ENCODE data around the gene IFFO2. TPM values are rescaled to one million over a fixed set of nuclear protein-coding genes. Genes with fewer than 3 reads are reported as not detected.

IFFO2 gene
- total and polyA plus RNA-seq, 2 of the 8 experiments (the other 6 are each of a cell fraction or from before 2014, with no cell fraction given): 6.6 to 10.4 TPM

DNA sequence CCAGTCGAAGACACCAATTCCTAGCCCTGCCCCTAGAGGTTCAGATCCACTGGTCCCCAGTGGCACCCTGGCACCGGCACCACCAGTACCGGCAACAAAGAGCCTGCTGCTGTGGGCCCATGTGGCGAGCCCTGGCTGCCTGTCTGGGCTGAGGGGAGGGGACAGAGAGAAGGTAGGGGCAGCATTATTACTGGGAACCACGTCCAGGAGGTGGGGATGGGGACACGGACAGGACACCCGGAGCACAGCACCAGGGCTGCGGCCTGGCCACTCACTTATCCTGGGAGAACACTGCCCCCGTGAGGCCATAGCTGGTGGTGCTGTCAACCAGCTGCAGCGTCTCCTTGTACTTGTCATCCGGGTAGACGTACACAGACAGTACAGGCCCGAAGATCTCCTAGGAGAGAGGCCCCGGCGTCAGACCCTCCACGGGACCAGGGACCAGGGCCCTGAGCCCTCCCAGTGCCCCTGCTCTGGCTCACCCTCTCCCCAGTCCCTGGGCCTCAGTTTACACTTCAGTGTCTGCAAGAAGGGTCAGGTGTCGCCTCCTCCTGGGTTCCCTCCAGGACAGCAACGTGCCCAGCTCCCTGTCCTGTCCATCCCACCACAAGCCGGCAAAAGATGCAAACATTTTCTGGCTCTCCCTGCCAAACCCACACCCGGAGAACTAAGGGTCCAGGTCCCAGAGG, 81.2 kb downstream of the IFFO2 start:
- H4K91ac ChIP-seq (replicated peaks; ENCODE audit: insufficient read length, low read length): no peak overlapping the region
- TF ChIP-seq GABPA (IDR thresholded peaks at IDR 0.05; ENCODE audit: borderline replicate concordance, insufficient read depth, low read length) (0 out of 2 replicates have a peak, but pooled peaks have one; percentile 48), RAD21 (IDR thresholded peaks at IDR 0.05 in 1 of 2, conservative IDR thresholded peaks at IDR 0.05 in 1 of 2; ENCODE audit: low read depth in 2 of 2, low read length in 2 of 2) (peak; percentile 88 to 91), TBP (IDR thresholded peaks at IDR 0.05; ENCODE audit: low read depth, low read length) (0 out of 2 replicates have a peak, but pooled peaks have one; percentile 45), ZNF274 (IDR thresholded peaks at IDR 0.05; ENCODE audit: borderline replicate concordance, extremely low read depth, low read length) (no peak)
- TF ChIP-seq, protein P1, sequence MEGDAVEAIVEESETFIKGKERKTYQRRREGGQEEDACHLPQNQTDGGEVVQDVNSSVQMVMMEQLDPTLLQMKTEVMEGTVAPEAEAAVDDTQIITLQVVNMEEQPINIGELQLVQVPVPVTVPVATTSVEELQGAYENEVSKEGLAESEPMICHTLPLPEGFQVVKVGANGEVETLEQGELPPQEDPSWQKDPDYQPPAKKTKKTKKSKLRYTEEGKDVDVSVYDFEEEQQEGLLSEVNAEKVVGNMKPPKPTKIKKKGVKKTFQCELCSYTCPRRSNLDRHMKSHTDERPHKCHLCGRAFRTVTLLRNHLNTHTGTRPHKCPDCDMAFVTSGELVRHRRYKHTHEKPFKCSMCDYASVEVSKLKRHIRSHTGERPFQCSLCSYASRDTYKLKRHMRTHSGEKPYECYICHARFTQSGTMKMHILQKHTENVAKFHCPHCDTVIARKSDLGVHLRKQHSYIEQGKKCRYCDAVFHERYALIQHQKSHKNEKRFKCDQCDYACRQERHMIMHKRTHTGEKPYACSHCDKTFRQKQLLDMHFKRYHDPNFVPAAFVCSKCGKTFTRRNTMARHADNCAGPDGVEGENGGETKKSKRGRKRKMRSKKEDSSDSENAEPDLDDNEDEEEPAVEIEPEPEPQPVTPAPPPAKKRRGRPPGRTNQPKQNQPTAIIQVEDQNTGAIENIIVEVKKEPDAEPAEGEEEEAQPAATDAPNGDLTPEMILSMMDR (IDR thresholded peaks at IDR 0.05; ENCODE audit: control extremely low read depth in 1 of 3, insufficient read depth in 1 of 3, low read depth in 1 of 3, low read length in 3 of 3): peak; percentile 93 to 100 (median 97)
- POLR2A ChIA-PET (ENCODE audit: partially characterized antibody): no interaction called here

More for the DNA sequence above, 81.2 kb downstream of the IFFO2 start:
- Histone ChIP-seq H2BK5ac (ENCODE audit: low read depth, low read length) (no peak overlapping the region), H3K56ac (replicated peaks; ENCODE audit: insufficient read length, low read depth, low read length) (no peak overlapping the region), H4K8ac (ENCODE audit: extremely low read depth, insufficient read depth, low read length) (no peak overlapping the region; the same call in 1 of the 2 replicates), H3K27ac (ENCODE audit: low read depth, low read length) (no peak overlapping the region), H2BK15ac (ENCODE audit: low read length) (no peak overlapping the region), H3K14ac (ENCODE audit: insufficient read length) (no peak overlapping the region), H3K4me2 (ENCODE audit: insufficient read depth in 1 of 2, low read depth in 2 of 2, low read length in 2 of 2) (no peak overlapping the region), H4K20me1 (replicated peaks in 1 of 2; ENCODE audit: control insufficient read depth in 1 of 2, insufficient read depth in 2 of 2, low read length in 2 of 2) (peaks cover 2 to 4% of the 10 kb centered on the region in 2 experiments), H3K27me3 (replicated peaks in 1 of 4; ENCODE audit: control insufficient read depth in 3 of 4, extremely low read depth in 1 of 4, insufficient read depth in 3 of 4, low read length in 3 of 4) (no peaks in the 10 kb centered on the region), H3K23ac (ENCODE audit: insufficient read length) (no peak overlapping the region), H2BK12ac (ENCODE audit: low read depth, low read length) (no peak overlapping the region), H3K23me2 (ENCODE audit: low read depth, low read length) (no peaks in the 10 kb centered on the region), H2AFZ (ENCODE audit: low read length) (no peak overlapping the region), H3K4ac (replicated peaks; ENCODE audit: insufficient read length, low read depth, low read length) (no peak overlapping the region), H3K4me3 (ENCODE audit: extremely low read depth in 1 of 4, insufficient read depth in 2 of 4, low read depth in 3 of 4, low read length in 4 of 4) (no peak overlapping the region), H3K36me3 (ENCODE audit: control insufficient read depth in 2 of 4, insufficient read depth in 4 of 4, low read length in 3 of 4) (no peaks in the 10 kb centered on the region; a peak in 2 of 8 replicates), H4K5ac (ENCODE audit: insufficient read length, low read depth, low read length) (no peak overlapping the region), H2BK20ac (ENCODE audit: low read length) (no peak overlapping the region), H3K4me1 (replicated peaks in 1 of 4; ENCODE audit: control insufficient read depth in 3 of 4, insufficient read depth in 4 of 4, low read length in 3 of 4) (peaks cover 0 to 6% (median 4%) of the 10 kb centered on the region in 4 experiments; a peak in 4 of 7 replicates), H2AK5ac (ENCODE audit: low read depth, low read length) (no peak overlapping the region), H3K9ac (replicated peaks in 1 of 4; ENCODE audit: extremely low read depth in 1 of 4, low read depth in 3 of 4, low read length in 3 of 4) (no peak overlapping the region), H3K79me2 (ENCODE audit: control insufficient read depth in 1 of 2, insufficient read depth in 2 of 2, low read length in 2 of 2) (no peaks in the 10 kb centered on the region), H2BK120ac (replicated peaks; ENCODE audit: low read depth, low read length) (no peak overlapping the region), H3K79me1 (ENCODE audit: low read depth, low read length) (no peaks in the 10 kb centered on the region), H3K9me3 (ENCODE audit: insufficient read depth in 2 of 2, low read depth in 1 of 2, low read length in 1 of 2) (no peaks in the 10 kb centered on the region), H3K18ac (ENCODE audit: extremely low read depth, low read length) (no peak overlapping the region)
- no peak for FAIRE-seq
- WGBS, 2 experiments (ENCODE audit: extremely low coverage in 1 of 2, insufficient coverage in 1 of 2, insufficient read length in 1 of 2, insufficient replicate concordance in 2 of 2, low coverage in 1 of 2, low lambda C conversion rate in 2 of 2, missing lambda C conversion rate in 1 of 2): 63% methylated on average over 19 of the region's 20 CpGs; no CpG with 5 or more reads in 1 of the 2 experiments
- peak; percentile 74 to 97 for DNase-seq (ENCODE audit: low read depth in 1 of 2, low spot score in 2 of 2)
- CTCF ChIA-PET (ENCODE audit: partially characterized antibody): interaction anchor here (0.7 to 5.6 kb wide), 49 partner anchors 9 to 579 kb away, joined by 3 to 52 read pairs (median 5); partner anchors contain the start of gene ALDH4A1
